Measurements from ENCODE around the gene OCRL.

OCRL gene

DNA sequence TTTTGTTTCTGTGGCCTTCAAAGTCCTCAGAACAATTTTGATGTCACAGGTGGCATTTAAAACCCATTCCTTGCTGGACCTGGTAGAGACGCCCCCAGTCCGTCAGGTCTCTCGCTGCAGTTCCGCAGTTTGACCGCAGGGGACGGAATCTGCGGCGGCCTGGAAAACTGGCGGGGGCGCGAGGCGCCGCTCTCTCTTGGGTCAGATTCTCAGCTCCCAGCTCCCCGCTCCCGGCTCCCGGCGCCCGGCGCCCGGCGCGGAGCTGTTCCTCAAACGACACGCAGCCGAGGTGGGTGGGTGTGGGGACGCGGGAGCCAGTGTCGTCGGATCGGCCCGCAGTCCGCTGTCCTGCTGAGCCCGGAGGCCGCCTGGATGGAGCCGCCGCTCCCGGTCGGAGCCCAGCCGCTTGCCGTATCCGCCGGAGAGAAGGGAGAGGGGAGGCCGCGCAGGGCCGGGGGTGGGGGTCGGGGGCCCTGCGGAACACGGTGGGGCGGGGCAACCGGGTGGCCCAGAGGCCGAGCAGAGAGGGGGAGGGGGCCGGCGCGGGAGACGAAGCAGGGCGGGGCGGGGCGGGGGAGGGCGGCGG, at the start of gene OCRL:
OCRL (plus strand) TSS at position 192 of the 586 bp plus-strand sequence; CDS start at position 373, 181 bp downstream.
- peak; percentile 60 for DNase-seq

DNA sequence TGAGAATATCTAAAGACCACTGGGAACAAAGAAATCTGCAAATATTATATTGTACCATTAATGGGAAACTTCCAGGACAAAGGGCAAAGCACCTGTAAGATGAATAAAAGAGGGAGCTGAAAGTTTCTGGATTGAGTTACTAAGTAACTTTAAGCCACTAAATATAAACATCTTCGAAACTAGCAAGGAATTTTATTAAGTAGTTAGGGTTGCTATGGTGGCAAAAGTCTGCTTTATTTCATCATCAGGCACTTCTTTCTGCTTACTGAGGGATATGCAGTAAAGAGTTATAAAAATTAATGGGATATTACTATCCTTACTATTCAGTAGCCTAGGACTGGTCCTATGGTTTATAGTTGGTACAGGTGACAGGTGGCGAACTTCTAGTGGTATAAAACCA, 49.7 kb upstream of the OCRL start:
- DNase-seq: no peak

DNA sequence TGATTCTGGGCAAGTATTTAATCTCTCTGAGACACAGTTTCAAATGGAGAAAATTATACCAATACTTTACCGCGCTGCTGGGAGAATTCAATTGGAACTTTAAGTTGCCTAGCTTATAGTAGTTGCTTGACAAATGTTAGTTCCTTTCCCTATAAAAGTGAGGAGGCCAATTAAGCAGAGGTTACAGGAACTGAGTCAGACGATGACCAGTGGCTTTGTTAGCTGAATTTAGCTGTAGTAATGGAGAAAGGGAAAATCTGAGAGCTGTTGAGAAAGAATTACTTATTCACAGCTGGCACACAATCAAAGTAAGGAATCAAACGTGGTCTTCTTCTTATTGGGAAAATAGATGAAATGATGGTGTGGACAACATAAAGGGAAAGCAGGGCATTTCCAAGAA, 46.4 kb upstream of the OCRL start:
- no peak for DNase-seq

DNA sequence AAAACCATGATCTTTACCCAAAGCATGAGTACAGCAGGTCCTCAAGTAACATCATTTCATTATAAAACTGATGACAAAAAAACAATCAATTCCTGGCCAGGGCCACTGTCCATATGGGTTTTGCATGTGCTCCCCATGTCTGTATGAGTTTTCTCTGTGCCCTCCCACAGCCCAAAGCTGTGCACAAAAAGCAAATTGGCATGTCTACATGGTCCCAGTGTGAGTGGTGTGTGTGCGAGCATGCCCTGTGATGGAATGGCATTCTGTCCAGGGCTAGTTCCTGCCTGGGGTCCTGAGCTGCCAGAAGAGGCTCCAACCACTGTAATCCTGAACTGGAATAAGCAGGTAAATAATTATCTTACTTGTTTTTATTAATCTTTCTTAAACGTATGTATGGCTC, 45.2 kb upstream of the OCRL start:
- no peak for DNase-seq

DNA sequence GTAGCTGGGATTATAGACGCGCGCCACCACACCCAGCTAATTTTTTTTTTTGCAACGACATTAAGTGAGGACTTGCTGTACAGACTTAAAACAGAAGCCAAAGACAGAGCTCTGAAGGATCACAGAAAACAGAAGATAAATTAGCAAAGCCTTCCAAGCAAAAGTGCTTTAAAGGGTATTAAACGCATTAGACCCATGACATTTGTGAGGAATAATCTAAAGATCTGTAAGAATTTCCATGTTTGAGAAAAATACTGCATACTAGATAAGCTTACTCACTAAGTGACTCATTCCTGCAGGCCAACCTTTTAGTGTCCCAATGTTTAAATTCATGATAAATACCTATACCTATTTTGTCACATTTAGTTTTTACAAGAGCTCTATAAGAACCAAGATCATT, 44.2 kb upstream of the OCRL start:
- no peak for DNase-seq

DNA sequence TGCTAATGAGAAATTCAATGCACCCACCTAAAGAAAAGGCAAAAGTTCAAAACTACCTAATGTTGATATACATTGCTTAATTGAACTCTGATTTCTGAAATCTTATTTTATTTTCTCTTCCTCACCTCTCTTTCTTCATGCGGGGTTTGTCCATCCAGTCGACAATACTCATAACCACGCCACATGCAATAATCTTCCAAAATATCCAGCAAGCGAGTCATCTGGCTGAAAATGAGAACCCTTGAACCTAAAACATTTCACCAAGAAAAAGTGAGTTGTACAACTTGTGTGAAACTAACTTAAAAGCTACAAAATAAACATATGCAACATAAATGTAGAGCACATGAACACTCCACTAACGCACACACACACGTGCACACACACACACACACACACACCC, 43.4 kb upstream of the OCRL start:
- no peak for DNase-seq

DNA sequence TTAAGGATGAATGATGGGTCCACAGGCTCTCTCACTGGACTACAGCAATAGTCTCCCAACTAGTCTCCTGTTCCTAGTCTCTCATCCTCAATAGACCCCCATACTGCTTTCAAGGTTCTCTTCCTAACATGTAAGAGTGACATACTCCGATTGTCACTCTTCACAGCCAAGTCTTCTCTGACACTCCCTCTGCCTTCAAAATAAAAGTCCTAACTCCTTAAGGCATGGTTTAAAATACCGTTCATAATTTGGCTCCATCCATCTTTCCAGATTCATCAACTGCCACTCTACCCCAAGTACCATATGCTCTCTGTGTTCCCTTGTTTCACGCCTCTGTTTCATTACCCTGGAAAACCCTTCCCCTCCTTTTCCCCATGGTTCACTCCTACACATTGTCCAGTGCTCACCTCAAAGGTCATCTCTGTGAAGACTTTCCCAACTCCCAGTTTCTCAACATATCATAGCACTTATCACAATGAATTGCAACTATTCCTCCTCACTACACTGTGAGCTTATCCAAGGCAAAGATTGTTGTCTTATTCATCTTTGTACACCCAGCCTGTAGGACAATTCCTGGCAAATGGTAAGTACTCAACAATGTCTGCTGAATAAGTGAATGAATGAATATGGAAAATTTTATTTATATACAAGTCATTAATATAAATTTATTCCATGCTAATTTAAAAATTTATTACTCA, 42.8 kb upstream of the OCRL start:
- DNase-seq: no peak

DNA sequence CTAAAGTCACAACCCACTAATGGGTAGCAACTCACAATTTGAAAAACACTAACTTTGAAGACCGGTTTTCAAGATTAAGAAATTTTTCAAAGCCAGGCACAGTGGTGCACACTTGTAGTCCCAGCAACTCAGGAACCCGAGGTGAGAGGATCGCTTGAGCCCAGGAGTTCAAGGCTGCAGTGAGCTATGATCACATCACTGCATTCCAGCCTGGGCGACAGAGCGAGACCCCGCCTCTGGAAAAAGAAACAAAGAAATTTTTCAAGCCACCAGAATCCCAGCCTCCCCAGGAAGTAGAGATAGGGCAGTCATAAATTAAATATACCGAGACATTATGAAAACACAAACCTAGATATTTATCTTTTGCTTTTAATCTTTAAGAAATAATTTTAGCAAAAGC, 29.7 kb upstream of the OCRL start:
- no peak for DNase-seq

DNA sequence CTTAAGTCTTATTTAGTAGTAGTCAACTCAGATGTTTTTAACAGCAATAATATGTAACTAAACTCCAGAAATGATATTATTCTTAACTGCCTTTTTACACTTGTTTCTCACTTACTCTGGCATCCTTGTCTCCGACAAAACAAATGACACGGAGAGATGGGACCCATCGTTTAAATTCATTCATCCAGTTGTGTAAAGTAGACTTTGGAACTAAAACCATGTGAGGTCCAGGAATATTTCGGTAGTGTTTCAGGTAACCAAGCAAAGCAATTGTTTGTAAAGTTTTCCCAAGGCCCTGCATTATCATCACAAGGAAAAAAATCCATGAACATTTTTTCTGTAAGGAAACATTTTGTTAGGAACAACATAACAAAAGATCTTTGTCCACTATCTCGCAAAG, 28.4 kb upstream of the OCRL start:
- no peak for DNase-seq

DNA sequence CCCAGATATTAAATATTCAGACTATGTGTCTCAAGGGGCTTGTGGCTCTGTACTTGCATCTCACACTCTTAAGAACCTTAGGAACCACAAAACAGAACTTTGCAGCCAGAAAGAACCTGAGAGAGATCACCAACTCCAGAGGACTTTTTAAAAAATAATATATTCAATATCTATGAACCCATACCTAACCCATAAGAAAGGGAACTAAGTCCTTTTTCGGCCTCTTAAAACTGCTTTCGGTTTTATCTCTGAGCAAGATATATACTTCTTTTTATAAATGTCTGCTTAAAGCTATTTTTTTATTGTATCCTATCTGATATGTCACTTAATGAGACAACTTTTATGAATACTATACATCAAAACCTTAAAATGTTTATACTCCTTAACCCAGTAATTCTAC, 27.6 kb upstream of the OCRL start:
- DNase-seq: no peak

DNA sequence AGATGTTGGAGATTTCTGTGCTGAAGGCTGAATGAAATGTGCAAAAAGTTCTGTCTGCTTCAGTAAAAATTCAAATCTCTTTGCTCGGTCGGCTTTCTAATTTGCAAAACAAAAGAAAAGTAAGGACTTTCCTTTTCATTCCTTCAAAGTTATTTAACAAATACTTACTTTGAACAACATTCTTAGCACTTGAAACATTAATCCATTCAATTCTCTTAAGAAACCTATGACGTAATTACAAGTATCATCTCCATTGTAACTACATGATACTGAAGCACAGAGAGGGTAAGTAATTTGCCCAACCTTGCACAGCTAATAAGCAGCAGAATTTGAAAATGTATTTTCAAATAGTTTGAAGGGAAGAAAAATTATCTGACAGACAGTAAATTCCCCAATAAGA, 23.7 kb upstream of the OCRL start:
- DNase-seq: no peak

DNA sequence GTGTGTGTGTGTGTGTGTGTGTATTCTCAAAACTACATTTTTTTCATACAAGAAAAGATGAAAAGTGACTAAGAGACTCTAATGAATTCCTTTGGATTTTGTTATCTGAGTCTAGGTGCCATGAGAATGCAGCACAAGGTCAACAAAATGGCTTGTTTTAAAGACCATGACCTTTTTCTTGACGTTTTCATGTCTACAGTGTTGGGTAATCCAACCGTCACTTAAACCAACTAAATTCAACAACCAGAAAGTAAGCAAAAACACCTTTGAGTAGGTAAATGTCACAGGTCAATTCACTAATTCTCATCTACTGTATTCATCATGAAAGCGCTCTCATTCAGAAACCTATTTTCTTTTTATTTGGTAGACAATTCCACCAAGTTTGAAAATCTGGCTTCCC, 19.9 kb upstream of the OCRL start:
- no peak for DNase-seq

DNA sequence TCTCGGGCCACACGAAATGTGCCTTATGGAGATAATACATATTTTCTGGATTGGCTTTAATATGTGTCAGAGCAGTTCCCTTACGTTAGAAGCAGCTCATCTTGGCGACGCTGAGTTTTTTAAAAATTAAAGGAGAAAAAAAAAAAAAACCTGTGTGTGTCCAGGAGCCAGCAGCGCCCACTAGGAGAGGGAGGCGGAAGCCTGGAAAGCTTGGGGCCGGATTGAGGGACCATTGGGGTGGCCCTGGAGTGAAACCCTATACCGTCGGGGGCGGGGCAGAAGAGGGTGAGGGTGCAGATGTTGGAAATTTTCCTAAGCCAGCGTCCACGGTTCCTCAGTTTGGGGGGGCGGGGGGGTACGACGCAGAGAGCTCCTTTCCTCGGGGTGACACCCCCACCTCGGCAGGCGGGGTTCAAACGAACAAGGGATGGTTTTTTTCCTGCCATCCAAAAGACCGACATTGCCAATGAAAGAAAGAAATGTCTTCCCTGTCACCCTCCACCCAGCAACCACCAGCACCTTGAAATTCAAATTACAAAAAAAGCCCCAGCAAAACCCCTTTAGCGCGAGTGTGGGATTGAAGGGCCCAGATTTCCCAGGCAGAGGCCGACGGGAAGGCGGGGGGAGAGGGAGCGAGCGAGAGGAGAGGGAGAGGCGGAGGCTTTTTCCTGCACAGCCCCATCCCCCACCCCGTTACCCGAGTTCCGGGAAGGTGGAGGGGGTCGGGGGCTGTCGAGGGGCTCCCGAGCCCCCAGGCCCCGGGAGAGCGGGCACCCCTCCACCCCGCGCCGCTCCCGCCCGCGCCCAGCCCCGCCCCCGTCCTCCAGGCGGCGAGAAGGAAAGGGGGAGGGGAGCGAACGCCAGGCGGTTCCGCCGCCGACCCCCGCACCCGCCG, 17.6 kb upstream of the OCRL start:
- DNase-seq: peak; percentile 26

DNA sequence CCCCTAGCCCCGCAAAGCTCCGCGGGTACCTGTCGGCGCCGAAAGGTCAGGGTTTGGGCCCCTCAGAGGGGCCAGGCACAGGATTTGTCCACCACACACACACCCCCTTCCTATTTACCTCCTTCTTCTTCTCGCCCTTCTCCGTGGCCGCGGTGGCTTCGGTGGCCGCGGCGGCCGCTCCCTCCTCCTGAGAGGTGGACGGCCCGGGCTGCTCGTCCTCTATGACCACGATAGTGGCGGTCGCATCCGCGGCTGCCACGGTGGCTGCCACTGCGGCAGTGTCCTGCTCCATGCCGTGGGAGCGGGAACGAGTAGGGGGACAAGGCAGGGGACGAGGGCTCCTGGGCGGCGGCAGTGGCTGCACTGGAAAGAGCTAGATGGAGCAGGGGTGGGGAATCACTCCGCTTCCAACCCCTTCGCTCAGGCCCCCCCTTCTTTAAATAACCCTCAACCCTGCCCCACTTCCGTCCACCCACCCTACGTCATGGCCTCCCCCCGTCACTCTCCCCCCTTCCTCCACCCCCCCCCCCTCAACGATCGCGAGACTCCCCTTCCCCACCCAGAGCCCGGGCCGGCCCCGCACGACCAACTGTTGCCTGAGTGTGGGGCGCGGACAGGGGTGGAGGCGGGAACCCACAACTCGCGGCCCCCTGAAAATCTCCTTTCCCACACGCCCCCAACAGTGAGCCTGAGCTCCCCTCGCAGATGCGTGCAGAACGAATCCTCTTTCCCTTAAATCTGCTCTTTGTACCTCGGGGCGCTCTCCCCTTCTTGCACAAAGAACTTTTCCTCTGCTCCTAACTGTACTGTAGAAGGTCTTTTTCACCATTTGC, 16.8 kb upstream of the OCRL start, which contains the start of gene SMARCA1:
SMARCA1 (minus strand) TSS at position 412 of the 833 bp plus-strand sequence; CDS start at position 292, 120 bp downstream.
- peak; percentile 32 for DNase-seq

DNA sequence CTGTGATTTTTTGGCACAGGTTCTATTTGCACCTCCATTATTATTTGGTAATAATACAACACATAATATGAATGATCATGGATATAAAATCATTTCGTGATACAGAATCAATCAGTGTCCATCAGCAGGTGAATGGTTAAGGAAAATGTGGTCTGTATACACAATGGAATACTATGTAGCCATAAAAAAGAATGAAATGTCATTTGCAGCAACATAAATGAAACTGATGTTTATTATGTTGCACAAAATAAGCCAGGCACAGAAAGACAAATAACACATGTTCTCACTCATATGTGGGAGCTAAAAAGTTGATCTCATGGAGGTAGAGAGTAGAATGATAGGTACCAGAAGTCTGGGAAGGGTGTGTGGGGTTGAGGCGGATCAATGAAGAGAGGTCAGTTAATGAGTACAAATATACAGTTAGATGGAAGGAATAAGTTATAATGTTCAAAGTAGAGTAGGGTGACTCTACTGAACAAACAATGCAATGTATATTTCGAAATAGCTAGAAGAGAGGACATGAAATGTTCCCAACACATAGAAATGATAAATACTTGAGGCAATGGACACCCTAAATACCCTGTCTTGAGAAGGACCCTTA, 15.7 kb upstream of the OCRL start:
- no peak for DNase-seq

DNA sequence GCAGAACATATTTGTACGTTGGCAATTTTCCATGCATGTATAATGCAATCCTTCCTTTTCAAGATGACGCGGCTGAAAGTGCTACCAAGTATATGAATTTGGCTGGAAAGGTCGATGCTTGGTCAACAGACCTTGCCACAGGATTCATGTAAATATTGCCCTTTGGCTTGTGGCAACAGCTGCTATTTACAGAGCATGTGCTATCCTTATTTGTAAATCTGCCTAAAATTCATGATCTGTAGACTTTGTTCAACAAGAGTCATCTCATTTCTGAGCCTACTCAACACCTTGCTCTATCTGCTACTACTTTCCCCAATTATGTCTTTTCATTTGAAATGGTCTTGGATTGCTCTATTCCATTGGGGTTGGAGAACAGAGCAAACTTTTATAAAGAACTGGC, 14.9 kb upstream of the OCRL start:
- DNase-seq: no peak

DNA sequence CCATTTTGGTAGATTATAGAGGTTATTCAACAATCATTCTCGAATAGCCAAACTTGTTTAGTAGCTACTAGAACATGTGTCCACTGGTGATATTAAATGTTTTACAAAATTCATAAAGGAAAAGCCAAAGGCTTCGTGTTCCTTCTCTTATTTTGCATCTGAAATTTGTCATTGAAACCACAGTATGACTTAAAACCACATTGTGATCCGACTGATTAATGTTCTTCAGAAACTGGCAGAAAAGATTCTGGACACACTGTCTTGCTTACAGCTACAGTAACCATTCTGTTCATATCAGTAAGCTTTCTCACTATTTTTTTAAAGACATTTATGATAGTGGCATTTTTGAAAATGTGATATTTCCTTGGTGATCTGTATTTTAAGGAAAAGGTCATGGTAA, 14.2 kb upstream of the OCRL start:
- no peak for DNase-seq

DNA sequence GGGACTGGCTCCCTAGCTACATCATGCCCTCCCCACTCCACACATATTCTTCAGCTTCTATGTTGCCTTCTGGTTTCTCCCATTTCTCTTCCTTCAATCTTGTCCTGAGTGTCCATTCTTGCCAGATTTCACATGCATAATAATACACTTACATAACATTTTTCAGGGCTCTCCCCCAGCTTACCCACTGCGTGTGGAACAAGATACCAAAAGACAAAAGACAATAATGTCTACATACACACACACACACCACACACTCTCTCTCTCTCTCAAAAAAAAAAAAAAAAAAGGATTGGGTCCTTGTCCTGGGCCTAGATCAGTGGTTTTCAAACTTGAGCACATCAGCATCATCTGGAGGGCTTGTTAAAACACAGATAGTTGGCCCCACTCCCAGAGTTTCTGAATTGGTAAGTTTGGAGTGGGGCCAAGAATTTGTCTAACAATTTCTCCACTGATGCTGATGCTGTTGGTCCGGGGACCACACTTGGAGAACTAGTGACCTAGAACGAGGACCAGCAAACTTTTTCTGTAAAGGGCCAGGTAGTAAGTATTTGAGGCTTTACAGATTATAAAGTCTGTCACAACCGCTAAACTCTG, 10.3 kb upstream of the OCRL start:
- no peak for DNase-seq

DNA sequence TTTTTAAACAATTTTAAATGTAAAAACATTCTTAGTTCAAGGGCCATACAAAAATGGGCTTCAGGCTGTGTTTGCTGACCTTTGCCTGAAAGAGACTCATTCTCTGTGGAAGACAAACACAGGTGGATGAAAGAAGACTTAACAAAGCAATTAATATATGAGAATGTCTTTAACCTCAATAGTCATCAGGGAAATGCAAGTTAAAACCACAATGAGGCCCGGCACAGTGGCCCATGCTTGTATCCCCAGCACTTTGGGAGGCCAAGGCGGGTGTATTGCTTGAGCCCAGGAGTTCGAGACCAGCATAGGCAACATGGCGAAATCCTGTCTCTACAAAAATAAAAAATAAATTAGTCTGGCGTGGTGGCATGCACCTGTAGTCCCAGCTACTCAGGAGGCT, 9.6 kb upstream of the OCRL start:
- DNase-seq: no peak

DNA sequence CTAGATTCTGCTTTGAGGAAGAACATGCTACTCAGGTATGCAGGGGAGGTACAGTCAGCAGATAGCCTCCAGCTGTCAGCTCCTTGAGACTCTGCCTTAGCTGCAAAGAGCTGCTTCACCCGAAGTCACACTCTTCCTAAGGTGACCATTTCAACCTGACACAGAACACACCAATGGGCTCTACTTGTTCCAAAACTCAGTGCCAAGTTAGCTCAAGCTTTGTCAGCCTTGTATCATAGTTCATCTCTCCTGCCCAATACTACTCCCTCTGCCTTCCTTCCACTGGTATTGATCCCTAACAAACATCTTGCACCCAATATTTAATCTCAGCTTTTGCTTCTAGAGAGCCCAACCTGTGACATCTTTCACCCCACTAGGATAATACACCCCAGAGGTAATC, 8.9 kb upstream of the OCRL start:
- DNase-seq: no peak

DNA sequence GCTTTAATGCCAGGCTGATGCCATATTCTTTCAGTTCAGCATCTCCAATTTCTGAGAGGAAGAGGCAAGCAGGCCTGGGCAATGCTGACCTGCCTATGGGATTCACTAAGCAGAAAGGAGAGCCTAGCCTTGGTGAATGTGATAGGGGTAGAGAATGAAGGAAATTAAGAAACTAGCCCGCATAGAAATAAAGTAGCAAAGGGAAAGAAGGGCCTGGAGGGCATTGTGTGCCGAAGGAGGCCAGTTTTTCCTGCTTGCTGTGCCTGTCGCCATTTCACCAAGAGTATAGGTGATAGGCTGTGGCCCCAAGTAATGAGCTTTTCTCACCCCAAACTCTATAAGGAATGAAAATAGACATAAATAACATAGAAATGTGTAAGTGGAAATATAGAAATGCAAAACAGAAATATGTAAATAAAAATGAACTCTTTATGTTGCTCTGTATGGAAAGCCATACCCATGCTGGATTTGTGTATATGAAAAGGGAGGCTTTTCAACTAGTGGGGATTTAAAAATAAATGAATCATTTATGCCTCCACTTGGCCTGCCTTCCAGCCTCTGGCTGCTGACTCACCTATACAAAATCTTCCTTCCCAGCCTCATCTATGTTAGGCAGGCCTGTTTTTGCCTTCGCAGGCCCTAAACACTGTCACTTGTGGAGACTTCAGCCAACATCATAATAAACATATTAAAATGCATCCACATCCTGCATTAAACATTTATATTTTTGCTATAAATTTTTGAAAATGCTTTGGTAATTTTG, 5.1 kb upstream of the OCRL start:
- DNase-seq: no peak
